GM23338 (cell line): ENCODE results near the gene TSPOAP1.

Experiments used
- CREB1 ChIP-seq: fragments of 250-450 bp; sonication (Bioruptor Pico); IDR thresholded peaks from 2 replicates; pipeline ENCODE4 v1.5.0; 2020; ENCODE audit warnings: low read depth, mild to moderate bottlenecking, moderate library complexity
- EZH2 ChIP-seq: fragments of 200-600 bp; sonication (generic); IDR thresholded peaks from one replicate; pipeline ENCODE4 v1.8.0; 2017; ENCODE audit warnings: antibody characterized with exemption, mild to moderate bottlenecking, low read depth; ENCODE audit not compliant: unreplicated experiment
- EZH2phosphoT487 ChIP-seq: fragments of 200-600 bp; sonication (generic); IDR thresholded peaks from one replicate; pipeline ENCODE4 v1.8.1; 2018; ENCODE audit warnings: antibody characterized with exemption; ENCODE audit not compliant: unreplicated experiment
- JUNB ChIP-seq: IDR thresholded peaks from one replicate; pipeline ENCODE4 v1.6.1; 2016; ENCODE audit warnings: antibody characterized with exemption; ENCODE audit not compliant: unreplicated experiment
- POLR2AphosphoS5 ChIP-seq: IDR thresholded peaks from 2 replicates; pipeline ENCODE4 v1.6.1; 2016; ENCODE audit warnings: antibody characterized with exemption, low read depth
- ZNF114 ChIP-seq: fragments of 250-450 bp; sonication (Bioruptor Pico); IDR thresholded peaks from 2 replicates; pipeline ENCODE4 v1.5.0; 2020; ENCODE audit warnings: mild to moderate bottlenecking, moderate library complexity
- TF ChIP-seq, protein P1 (sequence below): IDR thresholded peaks from one replicate; pipeline ENCODE4 v1.6.1; 2018; ENCODE audit warnings: antibody characterized with exemption; ENCODE audit not compliant: unreplicated experiment
- TF ChIP-seq, protein P2 (sequence below), 2 experiments: fragments of 200-600 bp in 1 of 2; sonication (generic) in 1 of 2; conservative IDR thresholded peaks; 2 replicates each; pipeline versions ENCODE4 v1.5.1 to v1.6.1; 2016 to 2017; ENCODE audit warnings: antibody characterized with exemption in 2 of 2, low read depth in 2 of 2, mild to moderate bottlenecking in 2 of 2, moderate library complexity in 1 of 2
- TF ChIP-seq, protein P3 (sequence below): IDR thresholded peaks from 2 replicates; pipeline ENCODE4 v1.6.1; 2016; ENCODE audit warnings: antibody characterized with exemption

DNA sequence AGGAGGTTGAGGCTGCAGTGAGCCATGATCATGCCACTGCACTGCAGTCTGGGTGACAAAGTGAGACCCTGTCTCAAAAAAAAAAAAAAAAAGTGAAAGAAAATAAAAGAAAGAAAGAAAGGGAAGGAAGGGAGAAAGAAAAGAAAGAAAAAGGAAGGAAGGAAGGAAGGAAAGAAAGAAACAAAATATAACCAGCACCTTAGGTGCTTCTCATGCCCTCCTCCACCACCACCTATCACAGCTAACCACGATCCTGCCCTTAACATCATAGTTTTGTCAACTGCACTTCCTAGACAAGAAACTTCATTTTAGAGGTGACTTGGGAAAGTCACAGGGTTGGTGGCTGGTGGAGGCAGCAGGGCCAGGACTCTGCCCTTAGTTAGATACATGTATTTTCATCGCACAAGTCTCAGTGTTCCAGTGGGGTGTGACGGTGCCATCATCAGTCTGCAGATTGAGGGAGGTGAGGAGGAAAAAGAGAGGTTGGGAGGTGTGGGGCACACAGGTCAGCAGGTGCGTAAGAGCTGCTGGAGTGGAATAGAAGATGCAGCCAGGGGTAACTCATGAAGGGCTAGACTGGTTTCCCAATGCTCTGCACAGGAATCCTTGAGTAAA lies 13.4 kb upstream of the TSPOAP1 start:
- TF ChIP-seq, protein P1, sequence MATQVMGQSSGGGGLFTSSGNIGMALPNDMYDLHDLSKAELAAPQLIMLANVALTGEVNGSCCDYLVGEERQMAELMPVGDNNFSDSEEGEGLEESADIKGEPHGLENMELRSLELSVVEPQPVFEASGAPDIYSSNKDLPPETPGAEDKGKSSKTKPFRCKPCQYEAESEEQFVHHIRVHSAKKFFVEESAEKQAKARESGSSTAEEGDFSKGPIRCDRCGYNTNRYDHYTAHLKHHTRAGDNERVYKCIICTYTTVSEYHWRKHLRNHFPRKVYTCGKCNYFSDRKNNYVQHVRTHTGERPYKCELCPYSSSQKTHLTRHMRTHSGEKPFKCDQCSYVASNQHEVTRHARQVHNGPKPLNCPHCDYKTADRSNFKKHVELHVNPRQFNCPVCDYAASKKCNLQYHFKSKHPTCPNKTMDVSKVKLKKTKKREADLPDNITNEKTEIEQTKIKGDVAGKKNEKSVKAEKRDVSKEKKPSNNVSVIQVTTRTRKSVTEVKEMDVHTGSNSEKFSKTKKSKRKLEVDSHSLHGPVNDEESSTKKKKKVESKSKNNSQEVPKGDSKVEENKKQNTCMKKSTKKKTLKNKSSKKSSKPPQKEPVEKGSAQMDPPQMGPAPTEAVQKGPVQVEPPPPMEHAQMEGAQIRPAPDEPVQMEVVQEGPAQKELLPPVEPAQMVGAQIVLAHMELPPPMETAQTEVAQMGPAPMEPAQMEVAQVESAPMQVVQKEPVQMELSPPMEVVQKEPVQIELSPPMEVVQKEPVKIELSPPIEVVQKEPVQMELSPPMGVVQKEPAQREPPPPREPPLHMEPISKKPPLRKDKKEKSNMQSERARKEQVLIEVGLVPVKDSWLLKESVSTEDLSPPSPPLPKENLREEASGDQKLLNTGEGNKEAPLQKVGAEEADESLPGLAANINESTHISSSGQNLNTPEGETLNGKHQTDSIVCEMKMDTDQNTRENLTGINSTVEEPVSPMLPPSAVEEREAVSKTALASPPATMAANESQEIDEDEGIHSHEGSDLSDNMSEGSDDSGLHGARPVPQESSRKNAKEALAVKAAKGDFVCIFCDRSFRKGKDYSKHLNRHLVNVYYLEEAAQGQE, result no peak
- TF ChIP-seq, protein P2, sequence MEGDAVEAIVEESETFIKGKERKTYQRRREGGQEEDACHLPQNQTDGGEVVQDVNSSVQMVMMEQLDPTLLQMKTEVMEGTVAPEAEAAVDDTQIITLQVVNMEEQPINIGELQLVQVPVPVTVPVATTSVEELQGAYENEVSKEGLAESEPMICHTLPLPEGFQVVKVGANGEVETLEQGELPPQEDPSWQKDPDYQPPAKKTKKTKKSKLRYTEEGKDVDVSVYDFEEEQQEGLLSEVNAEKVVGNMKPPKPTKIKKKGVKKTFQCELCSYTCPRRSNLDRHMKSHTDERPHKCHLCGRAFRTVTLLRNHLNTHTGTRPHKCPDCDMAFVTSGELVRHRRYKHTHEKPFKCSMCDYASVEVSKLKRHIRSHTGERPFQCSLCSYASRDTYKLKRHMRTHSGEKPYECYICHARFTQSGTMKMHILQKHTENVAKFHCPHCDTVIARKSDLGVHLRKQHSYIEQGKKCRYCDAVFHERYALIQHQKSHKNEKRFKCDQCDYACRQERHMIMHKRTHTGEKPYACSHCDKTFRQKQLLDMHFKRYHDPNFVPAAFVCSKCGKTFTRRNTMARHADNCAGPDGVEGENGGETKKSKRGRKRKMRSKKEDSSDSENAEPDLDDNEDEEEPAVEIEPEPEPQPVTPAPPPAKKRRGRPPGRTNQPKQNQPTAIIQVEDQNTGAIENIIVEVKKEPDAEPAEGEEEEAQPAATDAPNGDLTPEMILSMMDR (conservative IDR thresholded peaks at IDR 0.05; ENCODE audit: low read depth in 2 of 2), result no peak
- TF ChIP-seq EZH2 (no peak), CREB1 (CRISPR knock-in tag) (no peak), ZNF114 (no peak), EZH2phosphoT487 (no peak), JUNB (no peak), POLR2AphosphoS5 (no peak)
- TF ChIP-seq, protein P3, sequence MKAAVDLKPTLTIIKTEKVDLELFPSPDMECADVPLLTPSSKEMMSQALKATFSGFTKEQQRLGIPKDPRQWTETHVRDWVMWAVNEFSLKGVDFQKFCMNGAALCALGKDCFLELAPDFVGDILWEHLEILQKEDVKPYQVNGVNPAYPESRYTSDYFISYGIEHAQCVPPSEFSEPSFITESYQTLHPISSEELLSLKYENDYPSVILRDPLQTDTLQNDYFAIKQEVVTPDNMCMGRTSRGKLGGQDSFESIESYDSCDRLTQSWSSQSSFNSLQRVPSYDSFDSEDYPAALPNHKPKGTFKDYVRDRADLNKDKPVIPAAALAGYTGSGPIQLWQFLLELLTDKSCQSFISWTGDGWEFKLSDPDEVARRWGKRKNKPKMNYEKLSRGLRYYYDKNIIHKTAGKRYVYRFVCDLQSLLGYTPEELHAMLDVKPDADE, result no peak
